OCI-LY3 (cell line): ENCODE results near the gene SPOCK1.

Experiments
- H2AFZ ChIP-seq: fragments of 200-600, 300-600 bp; shearing (Covaris generic); 2 replicates; pipeline ENCODE4 v1.6.0; 2014; ENCODE audit warnings: antibody characterized with exemption, low read depth, low read length
- H3K27ac ChIP-seq: fragments of 200-600, 300-600 bp; sonication (generic); 2 replicates; pipeline ENCODE4 v1.5.1; 2014; ENCODE audit warnings: mild to moderate bottlenecking, low read length, moderate library complexity, mixed read lengths
- H3K27me3 ChIP-seq: fragments of 200-600, 300-600 bp; sonication (generic); 2 replicates; pipeline ENCODE4 v1.6.1; 2014; ENCODE audit warnings: low read depth, low read length, mixed read lengths
- H3K36me3 ChIP-seq: fragments of 200-600, 300-600 bp; sonication (generic); replicated peaks from 2 replicates; pipeline ENCODE3; 2014; ENCODE audit warnings: low read depth, low read length, mixed read lengths
- H3K4me1 ChIP-seq: fragments of 300-600, 200-600 bp; sonication (generic); 2 replicates; pipeline ENCODE4 v1.6.1; 2014; ENCODE audit warnings: low read length, mixed read lengths
- H3K4me2 ChIP-seq: fragments of 200-600, 300-600 bp; sonication (generic); 2 replicates; pipeline ENCODE4 v1.6.1; 2014; ENCODE audit warnings: low read length, mixed read lengths
- H3K4me3 ChIP-seq: fragments of 300-600, 200-600 bp; sonication (generic); 2 replicates; pipeline ENCODE4 v1.5.1; 2014; ENCODE audit warnings: antibody characterized with exemption, mild to moderate bottlenecking, low read length, moderate library complexity
- H3K79me2 ChIP-seq: fragments of 300-600, 200-600 bp; shearing (Covaris generic); 2 replicates; pipeline ENCODE4 v1.6.1; 2014; ENCODE audit warnings: mild to moderate bottlenecking, low read length, mixed read lengths
- H3K9ac ChIP-seq: fragments of 300-600, 200-600 bp; shearing (Covaris generic); 2 replicates; pipeline ENCODE4 v1.6.0; 2014; ENCODE audit warnings: mild to moderate bottlenecking, low read length, moderate library complexity
- H3K9me3 ChIP-seq: fragments of 200-600, 300-600 bp; shearing (Covaris generic); 2 replicates; pipeline ENCODE4 v1.6.1; 2014; ENCODE audit warnings: low read length, mixed read lengths; ENCODE audit not compliant: insufficient read depth
- H4K20me1 ChIP-seq: fragments of 200-600, 300-600 bp; sonication (generic); 2 replicates; pipeline ENCODE4 v1.6.1; 2016; ENCODE audit warnings: low read length, mixed read lengths; ENCODE audit not compliant: insufficient read depth
- EZH2phosphoT487 ChIP-seq: fragments of 200-600 bp; shearing (Covaris generic); IDR thresholded peaks from 2 replicates; pipeline ENCODE4 v1.6.1; 2018; ENCODE audit warnings: antibody characterized with exemption, mixed run types, low read depth
- TF ChIP-seq, protein P1 (sequence below): fragments of 200-600, 300-600 bp; sonication (generic); IDR thresholded peaks from 2 replicates; pipeline ENCODE4 v1.5.1; 2014; ENCODE audit warnings: antibody characterized with exemption, low read length, low read depth

SPOCK1 gene

DNA sequence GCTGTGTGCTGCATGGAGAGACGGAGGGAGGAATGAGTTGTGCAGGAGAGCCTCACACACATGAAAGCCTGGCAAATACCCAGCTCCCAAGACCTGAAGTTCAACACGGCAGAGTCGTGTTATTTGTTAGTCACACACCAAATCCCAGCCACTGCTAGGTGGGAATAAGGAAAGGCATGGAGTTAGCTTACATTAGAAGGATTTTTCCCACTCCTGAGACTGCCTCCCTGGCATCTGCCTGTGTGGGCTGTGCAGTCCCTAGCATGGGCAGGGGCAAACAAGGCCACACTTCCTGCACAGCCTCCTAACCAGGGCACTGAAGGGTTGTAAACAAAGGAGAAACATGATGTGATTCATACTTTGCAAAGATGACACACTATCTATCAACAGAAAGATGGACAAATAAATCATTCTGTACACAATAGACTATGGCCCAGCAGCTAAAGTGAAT is 306.8 kb downstream of the SPOCK1 start:
- H3K4me3 ChIP-seq: no peak overlapping the region
- no peak overlapping the region for H3K4me2 ChIP-seq
- no peaks in the 10 kb centered on the region for H3K27me3 ChIP-seq
- no peak overlapping the region for H2AFZ ChIP-seq
- H3K9me3 ChIP-seq: no peaks in the 10 kb centered on the region
- no peaks in the 10 kb centered on the region for H3K4me1 ChIP-seq
- no peaks in the 10 kb centered on the region for H3K79me2 ChIP-seq
- no peaks in the 10 kb centered on the region for H3K36me3 ChIP-seq
- H4K20me1 ChIP-seq: no peaks in the 10 kb centered on the region
- no peak for TF ChIP-seq EZH2phosphoT487
- TF ChIP-seq, protein P1, sequence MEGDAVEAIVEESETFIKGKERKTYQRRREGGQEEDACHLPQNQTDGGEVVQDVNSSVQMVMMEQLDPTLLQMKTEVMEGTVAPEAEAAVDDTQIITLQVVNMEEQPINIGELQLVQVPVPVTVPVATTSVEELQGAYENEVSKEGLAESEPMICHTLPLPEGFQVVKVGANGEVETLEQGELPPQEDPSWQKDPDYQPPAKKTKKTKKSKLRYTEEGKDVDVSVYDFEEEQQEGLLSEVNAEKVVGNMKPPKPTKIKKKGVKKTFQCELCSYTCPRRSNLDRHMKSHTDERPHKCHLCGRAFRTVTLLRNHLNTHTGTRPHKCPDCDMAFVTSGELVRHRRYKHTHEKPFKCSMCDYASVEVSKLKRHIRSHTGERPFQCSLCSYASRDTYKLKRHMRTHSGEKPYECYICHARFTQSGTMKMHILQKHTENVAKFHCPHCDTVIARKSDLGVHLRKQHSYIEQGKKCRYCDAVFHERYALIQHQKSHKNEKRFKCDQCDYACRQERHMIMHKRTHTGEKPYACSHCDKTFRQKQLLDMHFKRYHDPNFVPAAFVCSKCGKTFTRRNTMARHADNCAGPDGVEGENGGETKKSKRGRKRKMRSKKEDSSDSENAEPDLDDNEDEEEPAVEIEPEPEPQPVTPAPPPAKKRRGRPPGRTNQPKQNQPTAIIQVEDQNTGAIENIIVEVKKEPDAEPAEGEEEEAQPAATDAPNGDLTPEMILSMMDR: no peak
- H3K27ac ChIP-seq: no peak overlapping the region
- H3K9ac ChIP-seq: no peak overlapping the region

DNA sequence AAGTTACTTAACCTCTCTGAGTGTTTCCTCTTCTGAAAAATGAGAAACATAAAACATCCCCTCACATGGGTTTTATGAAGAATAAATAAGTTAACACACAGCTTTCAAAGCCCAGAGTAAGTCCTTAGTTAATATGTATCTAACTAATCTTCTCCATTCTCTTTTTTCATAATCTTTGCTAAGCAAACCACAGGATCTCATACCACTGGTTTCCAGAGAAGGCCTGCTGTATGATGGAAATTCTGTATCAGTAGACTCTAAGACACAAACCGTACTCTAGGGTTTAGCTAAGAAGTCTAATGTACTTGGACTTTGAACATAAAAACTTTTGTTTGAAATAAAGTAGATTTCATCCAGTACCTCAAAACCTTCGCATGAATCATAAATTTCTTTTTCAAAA is 307.9 kb downstream of the SPOCK1 start:
- Histone ChIP-seq H3K4me2 (no peak overlapping the region), H4K20me1 (no peaks in the 10 kb centered on the region), H3K36me3 (no peaks in the 10 kb centered on the region), H2AFZ (no peak overlapping the region), H3K27me3 (no peaks in the 10 kb centered on the region; the same call in 1 of the 2 replicates), H3K9ac (no peak overlapping the region), H3K4me1 (no peaks in the 10 kb centered on the region), H3K27ac (no peak overlapping the region), H3K9me3 (no peaks in the 10 kb centered on the region), H3K4me3 (no peak overlapping the region), H3K79me2 (no peaks in the 10 kb centered on the region)
- TF ChIP-seq, protein P1: no peak
- no peak for TF ChIP-seq EZH2phosphoT487

DNA sequence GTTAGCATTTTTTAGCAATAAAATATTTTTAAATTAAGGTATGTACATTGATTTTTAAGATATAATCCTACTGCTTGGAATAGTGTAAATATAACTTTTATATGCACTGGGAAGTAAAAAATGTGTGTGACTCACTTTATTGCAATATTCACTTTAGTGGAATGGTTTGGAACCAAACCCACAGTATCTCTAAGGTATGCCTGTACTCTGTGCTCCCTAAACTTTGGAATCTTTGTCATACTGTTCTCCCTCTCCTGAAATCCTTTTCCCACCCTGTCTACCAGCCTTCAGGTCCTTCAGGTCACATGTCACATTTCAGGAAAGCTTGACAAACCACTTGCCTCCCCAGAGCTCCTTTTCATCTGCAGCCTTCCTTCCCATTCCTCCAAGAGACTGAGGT is 308.7 kb downstream of the SPOCK1 start:
- H3K4me3 ChIP-seq: no peak overlapping the region
- no peaks in the 10 kb centered on the region for H4K20me1 ChIP-seq
- H3K9ac ChIP-seq: no peak overlapping the region
- no peak for TF ChIP-seq EZH2phosphoT487
- TF ChIP-seq, protein P1: no peak
- no peaks in the 10 kb centered on the region; the same call in 1 of the 2 replicates for H3K27me3 ChIP-seq
- no peaks in the 10 kb centered on the region for H3K79me2 ChIP-seq
- H3K27ac ChIP-seq: no peak overlapping the region
- H3K4me2 ChIP-seq: no peak overlapping the region
- no peaks in the 10 kb centered on the region for H3K9me3 ChIP-seq
- no peaks in the 10 kb centered on the region for H3K4me1 ChIP-seq
- H3K36me3 ChIP-seq: no peaks in the 10 kb centered on the region
- H2AFZ ChIP-seq: no peak overlapping the region

DNA sequence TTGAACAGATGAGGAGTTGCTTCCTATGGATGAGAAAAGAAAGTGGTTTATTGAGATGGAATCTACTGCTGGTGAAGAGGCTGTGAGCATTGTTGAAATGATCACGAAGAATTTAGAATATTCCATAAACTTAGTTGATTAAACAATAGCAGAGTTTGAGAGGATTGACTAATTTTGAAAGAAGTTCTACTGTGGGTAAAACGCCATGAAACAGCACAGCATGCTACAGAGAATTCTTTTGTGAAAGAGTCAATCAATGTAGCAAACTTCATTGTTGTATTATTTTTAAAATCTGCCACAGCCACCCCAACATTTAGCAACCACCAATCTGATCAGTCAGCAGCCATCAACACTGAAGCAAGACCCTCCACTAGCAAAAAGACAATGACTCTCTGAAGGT is 309.1 kb downstream of the SPOCK1 start:
- Histone ChIP-seq H3K36me3 (no peaks in the 10 kb centered on the region), H3K79me2 (no peaks in the 10 kb centered on the region), H3K4me1 (no peaks in the 10 kb centered on the region), H4K20me1 (no peaks in the 10 kb centered on the region), H3K9me3 (no peaks in the 10 kb centered on the region), H3K9ac (no peak overlapping the region), H2AFZ (no peak overlapping the region), H3K4me2 (no peak overlapping the region), H3K4me3 (no peak overlapping the region), H3K27ac (no peak overlapping the region), H3K27me3 (no peaks in the 10 kb centered on the region; the same call in 1 of the 2 replicates)
- TF ChIP-seq, protein P1: no peak
- TF ChIP-seq EZH2phosphoT487: no peak
